Hepatocyte (in vitro differentiated cells): ENCODE data around the gene SOD3.

Source experiments
- EZH2 ChIP-seq: fragments of 200-600 bp; sonication (generic); IDR thresholded peaks from 2 replicates; pipeline ENCODE4 v1.6.1; 2016; ENCODE audit warnings: antibody characterized with exemption, mild to moderate bottlenecking, borderline replicate concordance
- EZH2phosphoT487 ChIP-seq: fragments of 200-600 bp; sonication (generic); IDR thresholded peaks from one replicate; pipeline ENCODE4 v1.6.1; 2018; ENCODE audit warnings: antibody characterized with exemption, mild to moderate bottlenecking, low read depth, moderate library complexity; ENCODE audit not compliant: unreplicated experiment, severe bottlenecking
- TF ChIP-seq, protein P1 (sequence below): fragments of 200-600 bp; sonication (generic); IDR thresholded peaks from 2 replicates; pipeline ENCODE4 v1.5.1; 2016; ENCODE audit warnings: antibody characterized with exemption, mild to moderate bottlenecking; ENCODE audit not compliant: poor library complexity

DNA sequence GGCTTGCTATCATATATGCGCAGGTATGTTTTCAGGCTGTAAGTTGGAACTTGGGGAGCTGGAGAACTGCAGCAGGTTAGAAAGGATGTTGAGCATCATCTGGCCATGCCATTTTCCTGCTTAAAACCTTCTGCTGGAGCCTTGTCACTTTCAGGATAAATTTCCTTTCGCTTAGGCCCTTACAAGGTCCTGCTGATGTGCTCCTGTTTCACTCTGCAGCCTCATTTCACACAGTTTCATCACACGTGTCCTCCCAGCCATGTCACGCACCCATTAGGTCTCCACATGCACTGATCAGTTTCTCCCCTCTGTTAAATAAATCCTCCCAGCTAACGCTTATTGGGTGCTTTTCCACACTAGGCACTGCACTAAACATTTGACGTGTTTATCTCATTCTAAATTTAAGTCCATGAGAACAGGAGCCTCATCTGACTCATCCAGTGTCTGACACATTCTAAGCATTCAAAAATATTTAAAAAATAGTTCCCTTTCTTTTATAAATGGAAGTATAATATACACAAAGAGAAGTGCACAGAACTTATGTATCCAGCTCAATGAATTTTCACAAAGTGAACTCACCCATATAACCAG, 14.5 kb downstream of the SOD3 start:
- no peak for TF ChIP-seq EZH2
- TF ChIP-seq, protein P1, sequence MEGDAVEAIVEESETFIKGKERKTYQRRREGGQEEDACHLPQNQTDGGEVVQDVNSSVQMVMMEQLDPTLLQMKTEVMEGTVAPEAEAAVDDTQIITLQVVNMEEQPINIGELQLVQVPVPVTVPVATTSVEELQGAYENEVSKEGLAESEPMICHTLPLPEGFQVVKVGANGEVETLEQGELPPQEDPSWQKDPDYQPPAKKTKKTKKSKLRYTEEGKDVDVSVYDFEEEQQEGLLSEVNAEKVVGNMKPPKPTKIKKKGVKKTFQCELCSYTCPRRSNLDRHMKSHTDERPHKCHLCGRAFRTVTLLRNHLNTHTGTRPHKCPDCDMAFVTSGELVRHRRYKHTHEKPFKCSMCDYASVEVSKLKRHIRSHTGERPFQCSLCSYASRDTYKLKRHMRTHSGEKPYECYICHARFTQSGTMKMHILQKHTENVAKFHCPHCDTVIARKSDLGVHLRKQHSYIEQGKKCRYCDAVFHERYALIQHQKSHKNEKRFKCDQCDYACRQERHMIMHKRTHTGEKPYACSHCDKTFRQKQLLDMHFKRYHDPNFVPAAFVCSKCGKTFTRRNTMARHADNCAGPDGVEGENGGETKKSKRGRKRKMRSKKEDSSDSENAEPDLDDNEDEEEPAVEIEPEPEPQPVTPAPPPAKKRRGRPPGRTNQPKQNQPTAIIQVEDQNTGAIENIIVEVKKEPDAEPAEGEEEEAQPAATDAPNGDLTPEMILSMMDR: no peak
- no peak for TF ChIP-seq EZH2phosphoT487
